Thyroid gland (tissue), 4 donors: ENCODE measurements around the gene LAD1.

Experiments
- POLR2A ChIP-seq, 2 donors: fragments of 450-650 bp; IDR thresholded peaks; one replicate each; pipeline ENCODE4 v1.6.1; 2017; ENCODE audit warnings: antibody characterized with exemption in 2 of 2, mild to moderate bottlenecking in 2 of 2, moderate library complexity in 1 of 2
- TF ChIP-seq, protein P1 (sequence below), 6 experiments: fragments of 200-600 bp in 3 of 6; fragments of 450-650 bp in 3 of 6; sonication (generic) in 3 of 6; IDR thresholded peaks; one replicate each; pipeline ENCODE4 v1.5.1; 2016 to 2019; ENCODE audit warnings: antibody characterized with exemption in 6 of 6, mild to moderate bottlenecking in 2 of 6, inconsistent platforms in 1 of 6, moderate library complexity in 1 of 6

DNA sequence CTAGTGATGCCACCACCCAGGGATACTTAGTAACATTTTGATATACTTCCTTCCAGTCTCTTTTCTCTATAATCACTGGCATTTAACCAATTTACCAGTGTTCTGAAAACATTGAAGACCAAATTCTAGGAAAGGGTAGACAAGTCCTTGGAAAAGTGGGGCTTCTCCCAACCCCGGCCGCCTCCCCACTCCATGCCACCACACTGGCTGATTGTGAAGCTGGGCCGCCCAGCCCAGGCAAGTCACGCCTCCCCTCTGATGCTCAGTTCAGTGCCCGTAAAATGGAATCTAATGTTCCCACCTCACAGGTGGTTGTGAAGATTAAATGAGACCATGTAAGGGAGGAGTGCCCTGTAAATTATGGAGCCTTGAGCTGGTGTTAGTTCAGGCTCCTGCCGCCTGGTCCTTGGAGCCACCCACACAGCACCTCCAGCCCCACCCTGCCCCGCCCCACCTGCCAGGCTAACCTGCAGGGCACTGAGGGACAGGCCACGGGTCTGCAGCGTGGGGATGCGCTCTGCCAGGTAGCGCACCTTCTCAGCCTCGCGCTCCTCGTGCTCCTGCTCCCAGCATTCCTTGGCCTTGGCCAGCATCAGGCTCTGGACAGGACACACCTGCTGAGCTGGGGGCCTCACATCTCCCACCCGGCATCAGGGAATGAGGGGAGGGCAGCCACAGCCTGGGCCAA is 15.1 kb upstream of the LAD1 start:
- TF ChIP-seq, protein P1, sequence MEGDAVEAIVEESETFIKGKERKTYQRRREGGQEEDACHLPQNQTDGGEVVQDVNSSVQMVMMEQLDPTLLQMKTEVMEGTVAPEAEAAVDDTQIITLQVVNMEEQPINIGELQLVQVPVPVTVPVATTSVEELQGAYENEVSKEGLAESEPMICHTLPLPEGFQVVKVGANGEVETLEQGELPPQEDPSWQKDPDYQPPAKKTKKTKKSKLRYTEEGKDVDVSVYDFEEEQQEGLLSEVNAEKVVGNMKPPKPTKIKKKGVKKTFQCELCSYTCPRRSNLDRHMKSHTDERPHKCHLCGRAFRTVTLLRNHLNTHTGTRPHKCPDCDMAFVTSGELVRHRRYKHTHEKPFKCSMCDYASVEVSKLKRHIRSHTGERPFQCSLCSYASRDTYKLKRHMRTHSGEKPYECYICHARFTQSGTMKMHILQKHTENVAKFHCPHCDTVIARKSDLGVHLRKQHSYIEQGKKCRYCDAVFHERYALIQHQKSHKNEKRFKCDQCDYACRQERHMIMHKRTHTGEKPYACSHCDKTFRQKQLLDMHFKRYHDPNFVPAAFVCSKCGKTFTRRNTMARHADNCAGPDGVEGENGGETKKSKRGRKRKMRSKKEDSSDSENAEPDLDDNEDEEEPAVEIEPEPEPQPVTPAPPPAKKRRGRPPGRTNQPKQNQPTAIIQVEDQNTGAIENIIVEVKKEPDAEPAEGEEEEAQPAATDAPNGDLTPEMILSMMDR (IDR thresholded peaks at IDR 0.05): no peak
- no peak for TF ChIP-seq POLR2A (IDR thresholded peaks at IDR 0.05)
